K562 (cell line): ENCODE data around the gene ABHD18. TPM values are rescaled to one million over a fixed set of nuclear protein-coding genes. Genes with fewer than 3 reads are reported as not detected.

Experiments used
- CREB3 ChIP-seq: fragments of 450-650 bp; conservative IDR thresholded peaks from 2 replicates; pipeline ENCODE4 v1.6.1; 2016; ENCODE audit warnings: missing genetic modification characterization, low read depth, mild to moderate bottlenecking, missing compliant biosample characterization, moderate library complexity
- E2F8 ChIP-seq: fragments of 450-650 bp; IDR thresholded peaks from 2 replicates; pipeline ENCODE4 v1.7.1; 2018; ENCODE audit warnings: mild to moderate bottlenecking, low read depth; ENCODE audit not compliant: partially characterized antibody
- ELF2 ChIP-seq: fragments of 250-450 bp; sonication (Bioruptor Pico); IDR thresholded peaks from 2 replicates; pipeline ENCODE4 v1.5.0; 2021; ENCODE audit warnings: mild to moderate bottlenecking
- FOXA3 ChIP-seq, 2 experiments: fragments of 450-650 bp in 1 of 2; sonication (generic) in 1 of 2; formaldehyde crosslinking; IDR thresholded peaks in 1 of 2; conservative IDR thresholded peaks in 1 of 2; 2 replicates each; pipeline versions ENCODE4 v1.4.0 to v1.8.0; 2020 to 2022; ENCODE audit warnings: mild to moderate bottlenecking in 2 of 2, missing genetic modification reagents in 1 of 2
- MAFK ChIP-seq: IDR thresholded peaks from 2 replicates; pipeline ENCODE4 v1.6.1; 2011; ENCODE audit warnings: low read length, improper control_type of control experiment
- NR2F6 ChIP-seq: fragments of 450-650 bp; formaldehyde crosslinking; IDR thresholded peaks from 2 replicates; pipeline ENCODE4 v1.4.0; 2020; ENCODE audit warnings: mild to moderate bottlenecking
- NUFIP1 ChIP-seq: fragments of 450-650 bp; IDR thresholded peaks from 2 replicates; pipeline ENCODE4 v1.6.1; 2018; ENCODE audit not compliant: partially characterized antibody
- PHF20 ChIP-seq: fragments of 450-650 bp; IDR thresholded peaks from 2 replicates; pipeline ENCODE4 v1.6.1; 2018; ENCODE audit not compliant: partially characterized antibody
- SIN3A ChIP-seq, 2 experiments: fragments of 150-350 bp in 1 of 2; IDR thresholded peaks; 2 replicates each; pipeline ENCODE4 v1.6.1; 2011 to 2016; ENCODE audit warnings: borderline replicate concordance in 2 of 2, low read depth in 2 of 2, low read length in 2 of 2, mild to moderate bottlenecking in 2 of 2, moderate library complexity in 2 of 2; ENCODE audit not compliant: control insufficient read depth in 1 of 2
- SMARCE1 ChIP-seq: fragments of 450-650 bp; IDR thresholded peaks from 2 replicates; pipeline ENCODE4 v1.7.1; 2016; ENCODE audit warnings: mild to moderate bottlenecking
- TAF9B ChIP-seq: fragments of 450-650 bp; IDR thresholded peaks from 2 replicates; pipeline ENCODE4 v1.6.1; 2018; ENCODE audit warnings: mild to moderate bottlenecking; ENCODE audit not compliant: partially characterized antibody
- TFAM ChIP-seq: fragments of 250-450 bp; sonication (Bioruptor Pico); conservative IDR thresholded peaks from 2 replicates; pipeline ENCODE4 v1.5.0; 2021; ENCODE audit warnings: mild to moderate bottlenecking, moderate library complexity
- TFAP4 ChIP-seq: sonication (generic); formaldehyde crosslinking; IDR thresholded peaks from 2 replicates; pipeline ENCODE4 v1.8.0; 2022; ENCODE audit warnings: missing genetic modification reagents, mild to moderate bottlenecking, moderate library complexity, borderline replicate concordance
- THAP12 ChIP-seq: fragments of 250-450 bp; sonication (Bioruptor Pico); IDR thresholded peaks from 2 replicates; pipeline ENCODE4 v1.9.0; 2021; ENCODE audit warnings: mild to moderate bottlenecking, inconsistent platforms
- ZBTB12 ChIP-seq: fragments of 250-450 bp; sonication (Bioruptor Pico); IDR thresholded peaks from 2 replicates; pipeline ENCODE4 v1.4.0; 2020
- polyA plus RNA-seq, 8 experiments: library from polyadenylated mRNA; depleted of rRNA in 4 of 8; stranded (reverse) in 5 of 8; unstranded in 3 of 8; fragments of >200 nt; fragmentation: Nextera tagmentation in 2 of 8; fragmentation: Illumina TruSeq in 1 of 8; extraction: Ambion mirVana in 2 of 8; extraction: Trizol in 1 of 8; gene quantifications; 2 replicates each; pipeline versions ENCODE4 v1.2.1 to v1.2.3, GENCODE V29; 2011 to 2014; ENCODE audit warnings: inconsistent platforms in 1 of 8, missing spikeins in 1 of 8
- total RNA-seq, 7 experiments: library from RNA; depleted of rRNA in 6 of 7; stranded (reverse); fragments of >200 nt in 6 of 7; fragmentation: Illumina TruSeq in 2 of 7; extraction: Trizol in 2 of 7; gene quantifications; 2 replicates each; pipeline versions ENCODE4 v1.2.1 to v1.2.3, GENCODE V29; 2011 to 2021; ENCODE audit warnings: low replicate concordance in 1 of 7

ABHD18 gene
- total and polyA plus RNA-seq, 9 of the 15 experiments (the other 6 are each of a cell fraction or from before 2014, with no cell fraction given) = 6.1 to 25.0 (median 16.0) TPM

- TF ChIP-seq SIN3A (IDR thresholded peaks at IDR 0.05; ENCODE audit: borderline replicate concordance in 2 of 2, control insufficient read depth in 1 of 2, low read depth in 2 of 2, low read length in 2 of 2) = no peak; a peak in 1 of 4 replicates
- peak; percentile 70 for TF ChIP-seq E2F8
- TF ChIP-seq NUFIP1 = no peak
- peak in 1 of 2 experiments; percentile 63; a peak in 1 of 4 replicates for TF ChIP-seq FOXA3 (CRISPR knock-in tag; conservative IDR thresholded peaks at IDR 0.05 in 1 of 2, IDR thresholded peaks at IDR 0.05 in 1 of 2)
- TF ChIP-seq TFAM (CRISPR knock-in tag) = no peak
- no peak for TF ChIP-seq ELF2 (CRISPR knock-in tag)
- no peak for TF ChIP-seq CREB3 (tag)
- peak; percentile 28; the same call in 1 of the 2 replicates for TF ChIP-seq SMARCE1
- no peak for TF ChIP-seq ZBTB12 (CRISPR knock-in tag)
- TF ChIP-seq THAP12 (CRISPR knock-in tag) = no peak; the same call in none of the 2 replicates
- peak; percentile 73 for TF ChIP-seq PHF20
- TF ChIP-seq TFAP4 (CRISPR knock-in tag) = peak; percentile 78; the same call in 1 of the 2 replicates
- TF ChIP-seq TAF9B = peak; percentile 70
- no peak for TF ChIP-seq MAFK
- TF ChIP-seq NR2F6 (CRISPR knock-in tag) = no peak
These were observed at the start of gene ABHD18, which contains the start of gene MFSD8 (continued) for GRCh38 chr4:127965062-127965802.
